ENCODE data around the gene ASTN2.

GRCh38 chr9:117188394-117188793 lies 226.5 kb downstream of the ASTN2 start:
- TF ChIP-seq CTCF (conservative IDR thresholded peaks at IDR 0.05; ENCODE audit: low read length): no peak
- TF ChIP-seq EZH2phosphoT487 (IDR thresholded peaks at IDR 0.05; ENCODE audit: borderline replicate concordance, low read depth, low read length): no peak
